HL-60 (cell line): ENCODE results near the gene GHRL.

Experiments used
- DNase-seq, 2 experiments: peaks; one replicate each; pipeline ENCODE4 v3.0.0-alpha.2; 2010 to 2020; ENCODE audit warnings: low read depth in 1 of 2, low spot score in 1 of 2
- H3K27ac ChIP-seq: fragments of 250-450 bp; sonication (Bioruptor Pico); replicated peaks from 2 replicates; pipeline ENCODE4 v1.5.1; 2020; ENCODE audit warnings: mild to moderate bottlenecking, moderate library complexity
- H3K27me3 ChIP-seq: fragments of 250-450 bp; sonication (Bioruptor Pico); 2 replicates; pipeline ENCODE4 v1.5.1; 2021; ENCODE audit warnings: mild to moderate bottlenecking, moderate library complexity; ENCODE audit not compliant: insufficient read depth, poor library complexity, severe bottlenecking
- H3K4me3 ChIP-seq: replicated peaks from 2 replicates; pipeline ENCODE4 v1.5.1; 2011; ENCODE audit warnings: mild to moderate bottlenecking, control low read depth, low read length; ENCODE audit not compliant: insufficient read depth
- GABPA ChIP-seq: IDR thresholded peaks from 2 replicates; pipeline ENCODE4 v1.6.1; 2012; ENCODE audit warnings: low read depth
- POLR2AphosphoS5 ChIP-seq: IDR thresholded peaks from 2 replicates; pipeline ENCODE4 v1.6.1; 2012; ENCODE audit warnings: low read depth
- SPI1 ChIP-seq: IDR thresholded peaks from 2 replicates; pipeline ENCODE4 v1.6.1; 2012; ENCODE audit warnings: low read depth, mild to moderate bottlenecking, borderline replicate concordance
- TF ChIP-seq, protein P1 (sequence below): IDR thresholded peaks from 2 replicates; pipeline ENCODE4 v1.6.1; 2012; ENCODE audit warnings: low read depth; ENCODE audit not compliant: insufficient replicate concordance
- TF ChIP-seq, protein P2 (sequence below): IDR thresholded peaks from one replicate; pipeline ENCODE4 v1.5.1; 2011; ENCODE audit warnings: low read length, control low read depth, inconsistent platforms; ENCODE audit not compliant: insufficient read depth

GHRL gene

DNA sequence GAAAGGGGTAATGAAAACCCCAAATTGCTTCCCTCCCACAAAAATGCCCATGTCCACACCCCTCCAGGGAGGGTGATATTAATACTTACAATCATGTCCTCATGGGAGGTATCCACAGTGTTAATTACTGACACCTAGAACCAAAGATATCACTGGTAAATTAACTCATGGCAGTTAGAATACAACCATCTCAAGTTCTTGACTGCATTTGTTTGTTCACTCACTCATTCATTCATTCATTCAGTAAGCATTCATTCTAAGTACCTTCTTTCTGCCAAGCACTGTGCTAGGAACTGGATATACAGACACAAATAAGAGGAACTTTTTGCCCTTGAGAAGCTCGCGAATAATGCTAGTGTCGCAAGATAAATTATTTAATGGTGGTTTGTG lies 25.2 kb upstream of the GHRL start:
- DNase-seq = no peak
- no peak overlapping the region for H3K4me3 ChIP-seq
- H3K27ac ChIP-seq = no peak overlapping the region
- no peaks in the 10 kb centered on the region for H3K27me3 ChIP-seq
- TF ChIP-seq, protein P1, sequence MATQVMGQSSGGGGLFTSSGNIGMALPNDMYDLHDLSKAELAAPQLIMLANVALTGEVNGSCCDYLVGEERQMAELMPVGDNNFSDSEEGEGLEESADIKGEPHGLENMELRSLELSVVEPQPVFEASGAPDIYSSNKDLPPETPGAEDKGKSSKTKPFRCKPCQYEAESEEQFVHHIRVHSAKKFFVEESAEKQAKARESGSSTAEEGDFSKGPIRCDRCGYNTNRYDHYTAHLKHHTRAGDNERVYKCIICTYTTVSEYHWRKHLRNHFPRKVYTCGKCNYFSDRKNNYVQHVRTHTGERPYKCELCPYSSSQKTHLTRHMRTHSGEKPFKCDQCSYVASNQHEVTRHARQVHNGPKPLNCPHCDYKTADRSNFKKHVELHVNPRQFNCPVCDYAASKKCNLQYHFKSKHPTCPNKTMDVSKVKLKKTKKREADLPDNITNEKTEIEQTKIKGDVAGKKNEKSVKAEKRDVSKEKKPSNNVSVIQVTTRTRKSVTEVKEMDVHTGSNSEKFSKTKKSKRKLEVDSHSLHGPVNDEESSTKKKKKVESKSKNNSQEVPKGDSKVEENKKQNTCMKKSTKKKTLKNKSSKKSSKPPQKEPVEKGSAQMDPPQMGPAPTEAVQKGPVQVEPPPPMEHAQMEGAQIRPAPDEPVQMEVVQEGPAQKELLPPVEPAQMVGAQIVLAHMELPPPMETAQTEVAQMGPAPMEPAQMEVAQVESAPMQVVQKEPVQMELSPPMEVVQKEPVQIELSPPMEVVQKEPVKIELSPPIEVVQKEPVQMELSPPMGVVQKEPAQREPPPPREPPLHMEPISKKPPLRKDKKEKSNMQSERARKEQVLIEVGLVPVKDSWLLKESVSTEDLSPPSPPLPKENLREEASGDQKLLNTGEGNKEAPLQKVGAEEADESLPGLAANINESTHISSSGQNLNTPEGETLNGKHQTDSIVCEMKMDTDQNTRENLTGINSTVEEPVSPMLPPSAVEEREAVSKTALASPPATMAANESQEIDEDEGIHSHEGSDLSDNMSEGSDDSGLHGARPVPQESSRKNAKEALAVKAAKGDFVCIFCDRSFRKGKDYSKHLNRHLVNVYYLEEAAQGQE = no peak
- TF ChIP-seq POLR2AphosphoS5 (no peak), SPI1 (no peak), GABPA (no peak)
- TF ChIP-seq, protein P2, sequence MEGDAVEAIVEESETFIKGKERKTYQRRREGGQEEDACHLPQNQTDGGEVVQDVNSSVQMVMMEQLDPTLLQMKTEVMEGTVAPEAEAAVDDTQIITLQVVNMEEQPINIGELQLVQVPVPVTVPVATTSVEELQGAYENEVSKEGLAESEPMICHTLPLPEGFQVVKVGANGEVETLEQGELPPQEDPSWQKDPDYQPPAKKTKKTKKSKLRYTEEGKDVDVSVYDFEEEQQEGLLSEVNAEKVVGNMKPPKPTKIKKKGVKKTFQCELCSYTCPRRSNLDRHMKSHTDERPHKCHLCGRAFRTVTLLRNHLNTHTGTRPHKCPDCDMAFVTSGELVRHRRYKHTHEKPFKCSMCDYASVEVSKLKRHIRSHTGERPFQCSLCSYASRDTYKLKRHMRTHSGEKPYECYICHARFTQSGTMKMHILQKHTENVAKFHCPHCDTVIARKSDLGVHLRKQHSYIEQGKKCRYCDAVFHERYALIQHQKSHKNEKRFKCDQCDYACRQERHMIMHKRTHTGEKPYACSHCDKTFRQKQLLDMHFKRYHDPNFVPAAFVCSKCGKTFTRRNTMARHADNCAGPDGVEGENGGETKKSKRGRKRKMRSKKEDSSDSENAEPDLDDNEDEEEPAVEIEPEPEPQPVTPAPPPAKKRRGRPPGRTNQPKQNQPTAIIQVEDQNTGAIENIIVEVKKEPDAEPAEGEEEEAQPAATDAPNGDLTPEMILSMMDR = no peak

- TF ChIP-seq POLR2AphosphoS5 = no peak
- no peak for TF ChIP-seq GABPA
- TF ChIP-seq, protein P1 = no peak
- TF ChIP-seq, protein P2 = no peak
- TF ChIP-seq SPI1 = no peak
- no peak for DNase-seq
- H3K4me3 ChIP-seq = no peak overlapping the region
Measured at GRCh38 chr3:10317311-10317960, 24.7 kb upstream of the GHRL start.

DNA sequence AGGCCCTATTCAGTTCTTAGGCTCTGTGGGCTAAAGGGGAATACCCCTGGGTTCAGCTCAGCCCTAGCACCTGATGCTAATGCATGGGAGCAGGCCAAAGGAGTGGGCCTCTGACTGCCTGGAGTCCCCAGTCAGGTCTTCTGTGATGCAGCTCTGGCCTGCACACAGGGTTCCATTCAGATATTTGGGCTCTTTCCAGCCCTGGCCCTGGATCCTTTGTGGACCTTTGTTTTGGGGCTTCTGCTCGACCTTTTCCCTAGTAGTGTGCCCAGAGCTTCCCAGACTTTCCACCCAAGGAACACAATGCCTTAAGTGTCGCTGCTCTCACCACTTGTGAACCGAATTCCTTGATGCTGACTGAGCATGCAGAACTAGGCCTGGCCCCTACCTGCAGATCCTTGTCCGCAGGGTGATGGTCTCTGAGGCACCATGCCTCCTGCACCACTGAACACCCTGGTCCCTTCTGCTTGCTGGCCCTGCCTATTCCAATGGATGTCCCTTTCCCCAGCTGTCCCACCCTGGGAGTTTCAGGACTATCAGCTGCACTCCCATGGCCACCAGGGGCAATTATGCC lies 23.1 kb upstream of the GHRL start:
- no peaks in the 10 kb centered on the region for H3K27me3 ChIP-seq
- no peak overlapping the region for H3K4me3 ChIP-seq
- no peak overlapping the region for H3K27ac ChIP-seq
- TF ChIP-seq SPI1 (no peak), GABPA (no peak), POLR2AphosphoS5 (no peak)
- TF ChIP-seq, protein P2 = no peak
- TF ChIP-seq, protein P1 = no peak
- DNase-seq = no peak

More at GRCh38 chr3:10317311-10317960, 24.7 kb upstream of the GHRL start:
- Histone ChIP-seq H3K27me3 (no peaks in the 10 kb centered on the region), H3K27ac (no peak overlapping the region)
